Measurements from ENCODE around the gene MED15. TPM values are rescaled to one million over a fixed set of nuclear protein-coding genes. Genes with fewer than 3 reads are reported as not detected.
A peak's percentile ranks its signal among the peaks of the same experiment; 100 is the strongest.

Gene MED15
- total RNA-seq, 1 donor, result 44.2 TPM

- TF ChIP-seq CTCF (IDR thresholded peaks at IDR 0.05; ENCODE audit: insufficient read depth, low read length), result no peak
- DNase-seq (ENCODE audit: low read depth), result no peak
- no peak overlapping the region for H3K4me3 ChIP-seq (ENCODE audit: low read depth, low read length)
Observed at GRCh38 chr22:20545681-20546521, 38.5 kb downstream of the MED15 start.

- TF ChIP-seq CTCF (IDR thresholded peaks at IDR 0.05; ENCODE audit: insufficient read depth, low read length), result no peak
- DNase-seq (ENCODE audit: low read depth), result no peak
- no peak overlapping the region for H3K4me3 ChIP-seq (ENCODE audit: low read depth, low read length)
Observed at GRCh38 chr22:20546541-20546950, 39.1 kb downstream of the MED15 start.

GRCh38 chr22:20547029-20547428, 39.6 kb downstream of the MED15 start:
- no peak for DNase-seq (ENCODE audit: low read depth)
- H3K4me3 ChIP-seq (ENCODE audit: low read depth, low read length), result no peak overlapping the region
- TF ChIP-seq CTCF (IDR thresholded peaks at IDR 0.05; ENCODE audit: insufficient read depth, low read length), result no peak

GRCh38 chr22:20548806-20549205, 41.4 kb downstream of the MED15 start:
- no peak overlapping the region for H3K4me3 ChIP-seq (ENCODE audit: low read depth, low read length)
- TF ChIP-seq CTCF (IDR thresholded peaks at IDR 0.05; ENCODE audit: insufficient read depth, low read length), result no peak
- DNase-seq (ENCODE audit: low read depth), result no peak

- no peak for DNase-seq (ENCODE audit: low read depth)
- peak; percentile 5 for TF ChIP-seq CTCF (IDR thresholded peaks at IDR 0.05; ENCODE audit: insufficient read depth, low read length)
- no peak overlapping the region for H3K4me3 ChIP-seq (ENCODE audit: low read depth, low read length)
Observed at GRCh38 chr22:20549232-20549841, 41.9 kb downstream of the MED15 start.

GRCh38 chr22:20550057-20550817, 42.8 kb downstream of the MED15 start:
- DNase-seq (ENCODE audit: low read depth), result no peak
- no peak for TF ChIP-seq CTCF (IDR thresholded peaks at IDR 0.05; ENCODE audit: insufficient read depth, low read length)
- peak overlapping the region; percentile 9 for H3K4me3 ChIP-seq (ENCODE audit: low read depth, low read length)

All from fibroblast of the aortic adventitia (primary cell).